MM.1S (cell line): ENCODE results near the gene OR2V2.

Experiments
- DNase-seq: peaks from one replicate; pipeline ENCODE4 v3.0.0-alpha.2; 2015
- H2AFZ ChIP-seq: fragments of 300-600 bp; sonication (generic); 2 replicates; pipeline ENCODE4 v1.6.0; 2016; ENCODE audit warnings: antibody characterized with exemption, low read length
- H3F3A ChIP-seq: fragments of 300-600 bp; sonication (generic); 2 replicates; pipeline ENCODE4 v1.6.1; 2016; ENCODE audit warnings: mild to moderate bottlenecking, antibody characterized with exemption, low read length, moderate library complexity, mixed read lengths; ENCODE audit not compliant: insufficient read depth
- H3K27ac ChIP-seq: fragments of 300-600 bp; sonication (generic); 2 replicates; pipeline ENCODE4 v1.5.1; 2016; ENCODE audit warnings: mild to moderate bottlenecking, low read length
- H3K27me3 ChIP-seq: fragments of 300-600 bp; sonication (generic); replicated peaks from 2 replicates; pipeline ENCODE4 v1.6.0; 2016; ENCODE audit warnings: low read length; ENCODE audit not compliant: insufficient read depth
- H3K36me3 ChIP-seq: fragments of 300-600 bp; sonication (generic); replicated peaks from 2 replicates; pipeline ENCODE4 v1.6.1; 2016; ENCODE audit warnings: mild to moderate bottlenecking, low read length, mixed read lengths; ENCODE audit not compliant: insufficient read depth
- H3K4me1 ChIP-seq: fragments of 300-600 bp; sonication (generic); 2 replicates; pipeline ENCODE4 v1.6.1; 2016; ENCODE audit warnings: low read length, mixed read lengths
- H3K4me2 ChIP-seq: fragments of 300-600 bp; sonication (generic); 2 replicates; pipeline ENCODE4 v1.6.0; 2016; ENCODE audit warnings: low read depth, low read length
- H3K4me3 ChIP-seq: fragments of 300-600 bp; sonication (generic); 2 replicates; pipeline ENCODE4 v1.5.1; 2016; ENCODE audit warnings: low read length, mixed read lengths
- H3K79me2 ChIP-seq: fragments of 300-600 bp; sonication (generic); 2 replicates; pipeline ENCODE4 v1.6.1; 2016; ENCODE audit warnings: mixed run types, low read length, mixed read lengths
- H3K9ac ChIP-seq: fragments of 300-600 bp; sonication (generic); 2 replicates; pipeline ENCODE4 v1.6.1; 2016; ENCODE audit warnings: low read length, mixed read lengths
- H3K9me2 ChIP-seq: fragments of 300-600 bp; sonication (generic); replicated peaks from 2 replicates; pipeline ENCODE4 v1.6.1; 2016; ENCODE audit warnings: mild to moderate bottlenecking, low read length, mixed read lengths; ENCODE audit not compliant: insufficient read depth
- H3K9me3 ChIP-seq: fragments of 300-600 bp; sonication (generic); replicated peaks from 2 replicates; pipeline ENCODE4 v1.6.1; 2016; ENCODE audit warnings: mild to moderate bottlenecking, low read length, mixed read lengths; ENCODE audit not compliant: insufficient read depth
- H4K20me1 ChIP-seq: fragments of 300-600 bp; sonication (generic); 2 replicates; pipeline ENCODE4 v1.6.1; 2016; ENCODE audit warnings: mild to moderate bottlenecking, low read length, moderate library complexity, mixed read lengths; ENCODE audit not compliant: insufficient read depth
- EZH2 ChIP-seq: fragments of 300-600 bp; sonication (generic); optimal IDR thresholded peaks from 2 replicates; pipeline ENCODE3; 2017; ENCODE audit warnings: low read depth, mild to moderate bottlenecking, antibody characterized with exemption, low read length, mixed read lengths
- EZH2phosphoT487 ChIP-seq: fragments of 300-600 bp; sonication (generic); IDR thresholded peaks from 2 replicates; pipeline ENCODE4 v1.6.1; 2018; ENCODE audit warnings: antibody characterized with exemption, low read length
- TF ChIP-seq, protein P1 (sequence below): fragments of 300-600 bp; sonication (generic); IDR thresholded peaks from 2 replicates; pipeline ENCODE4 v1.5.1; 2016; ENCODE audit warnings: antibody characterized with exemption, low read length, mixed read lengths

The OR2V2 gene

DNA sequence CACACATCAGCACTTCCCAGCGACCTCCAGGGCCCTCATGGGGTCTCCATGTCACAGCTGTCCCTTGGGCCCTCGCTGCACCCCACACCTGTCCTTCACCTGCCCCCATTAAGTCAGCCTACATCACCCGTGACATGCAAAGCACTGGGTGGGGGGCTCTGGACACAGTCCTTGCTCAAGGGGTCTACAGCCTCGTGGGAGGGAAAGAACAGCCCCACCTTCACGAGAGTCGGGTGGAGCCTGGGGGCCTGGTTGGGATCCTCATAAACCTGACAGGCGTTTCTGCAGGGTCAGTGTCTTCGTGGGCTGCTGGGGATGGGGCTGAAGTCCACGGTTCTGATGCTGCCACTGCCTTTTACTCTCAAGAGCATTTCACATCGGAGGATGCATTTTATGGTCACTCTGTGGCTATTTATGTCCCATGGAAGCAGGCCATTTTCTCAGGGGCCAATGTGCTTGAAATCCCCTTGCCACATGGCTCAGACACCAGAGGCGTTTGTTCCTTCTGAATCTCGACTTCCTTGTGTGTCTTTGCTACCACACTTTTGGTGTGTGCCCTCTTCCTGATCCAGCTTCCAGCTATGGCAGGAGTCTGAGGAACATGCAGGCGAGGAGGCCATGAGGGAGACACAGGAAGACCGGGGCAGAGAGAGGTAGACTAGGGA lies 16.4 kb upstream of the OR2V2 start, which contains the start of gene OR2V1:
OR2V1 (minus strand) TSS at position 338 of the 665 bp plus-strand sequence. CDS start 5,865 bp downstream, outside the sequence.
- Histone ChIP-seq H3K9me3 (no peaks in the 10 kb centered on the region), H3F3A (no peaks in the 10 kb centered on the region), H4K20me1 (no peaks in the 10 kb centered on the region), H3K79me2 (no peaks in the 10 kb centered on the region), H3K9ac (no peak within 1 kb of the TSS), H3K4me3 (no peak within 1 kb of the TSS), H3K4me1 (0 out of 2 replicates have a peak, but pooled peaks cover 4% of the 10 kb centered on the region), H3K27ac (no peak within 1 kb of the TSS), H3K36me3 (no peaks in the 10 kb centered on the region), H2AFZ (no peak within 1 kb of the TSS), H3K27me3 (peaks cover 25% of the 10 kb centered on the region; the same call in 1 of the 2 replicates), H3K4me2 (no peak within 1 kb of the TSS), H3K9me2 (no peaks in the 10 kb centered on the region)
- TF ChIP-seq EZH2, result no peak
- TF ChIP-seq EZH2phosphoT487, result no peak
- TF ChIP-seq, protein P1, sequence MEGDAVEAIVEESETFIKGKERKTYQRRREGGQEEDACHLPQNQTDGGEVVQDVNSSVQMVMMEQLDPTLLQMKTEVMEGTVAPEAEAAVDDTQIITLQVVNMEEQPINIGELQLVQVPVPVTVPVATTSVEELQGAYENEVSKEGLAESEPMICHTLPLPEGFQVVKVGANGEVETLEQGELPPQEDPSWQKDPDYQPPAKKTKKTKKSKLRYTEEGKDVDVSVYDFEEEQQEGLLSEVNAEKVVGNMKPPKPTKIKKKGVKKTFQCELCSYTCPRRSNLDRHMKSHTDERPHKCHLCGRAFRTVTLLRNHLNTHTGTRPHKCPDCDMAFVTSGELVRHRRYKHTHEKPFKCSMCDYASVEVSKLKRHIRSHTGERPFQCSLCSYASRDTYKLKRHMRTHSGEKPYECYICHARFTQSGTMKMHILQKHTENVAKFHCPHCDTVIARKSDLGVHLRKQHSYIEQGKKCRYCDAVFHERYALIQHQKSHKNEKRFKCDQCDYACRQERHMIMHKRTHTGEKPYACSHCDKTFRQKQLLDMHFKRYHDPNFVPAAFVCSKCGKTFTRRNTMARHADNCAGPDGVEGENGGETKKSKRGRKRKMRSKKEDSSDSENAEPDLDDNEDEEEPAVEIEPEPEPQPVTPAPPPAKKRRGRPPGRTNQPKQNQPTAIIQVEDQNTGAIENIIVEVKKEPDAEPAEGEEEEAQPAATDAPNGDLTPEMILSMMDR, result no peak
- DNase-seq, result no peak

DNA sequence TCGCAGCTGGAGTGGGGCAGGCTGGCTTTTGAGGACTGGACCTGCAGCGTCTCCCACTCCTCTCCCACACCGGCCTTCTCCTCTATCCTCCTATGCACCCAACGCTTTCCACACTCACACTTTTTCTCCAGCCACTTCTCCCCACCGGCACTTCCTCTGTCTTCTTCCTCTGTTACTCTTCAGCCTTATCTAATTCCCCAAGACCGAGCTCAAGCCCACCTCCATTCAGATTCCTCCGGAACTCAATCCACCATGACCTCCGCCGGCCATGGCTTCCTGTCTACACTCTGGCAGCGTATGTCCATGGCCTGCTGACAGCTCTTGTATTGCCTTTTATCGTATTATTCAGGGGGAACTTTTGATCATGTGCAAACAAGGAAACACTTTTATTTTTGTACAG lies 15.9 kb upstream of the OR2V2 start:
- Histone ChIP-seq H3K27ac (no peak overlapping the region), H3K36me3 (no peaks in the 10 kb centered on the region), H3K4me3 (no peak overlapping the region), H3K4me1 (0 out of 2 replicates have a peak, but pooled peaks cover 4% of the 10 kb centered on the region), H3K9me3 (no peaks in the 10 kb centered on the region), H3K79me2 (no peaks in the 10 kb centered on the region), H3F3A (no peaks in the 10 kb centered on the region), H3K4me2 (no peak overlapping the region), H3K9me2 (no peaks in the 10 kb centered on the region), H3K27me3 (peaks cover 24% of the 10 kb centered on the region; the same call in 1 of the 2 replicates), H2AFZ (no peak overlapping the region), H4K20me1 (no peaks in the 10 kb centered on the region), H3K9ac (no peak overlapping the region)
- no peak for DNase-seq
- TF ChIP-seq, protein P1, result no peak
- no peak for TF ChIP-seq EZH2
- TF ChIP-seq EZH2phosphoT487, result no peak

DNA sequence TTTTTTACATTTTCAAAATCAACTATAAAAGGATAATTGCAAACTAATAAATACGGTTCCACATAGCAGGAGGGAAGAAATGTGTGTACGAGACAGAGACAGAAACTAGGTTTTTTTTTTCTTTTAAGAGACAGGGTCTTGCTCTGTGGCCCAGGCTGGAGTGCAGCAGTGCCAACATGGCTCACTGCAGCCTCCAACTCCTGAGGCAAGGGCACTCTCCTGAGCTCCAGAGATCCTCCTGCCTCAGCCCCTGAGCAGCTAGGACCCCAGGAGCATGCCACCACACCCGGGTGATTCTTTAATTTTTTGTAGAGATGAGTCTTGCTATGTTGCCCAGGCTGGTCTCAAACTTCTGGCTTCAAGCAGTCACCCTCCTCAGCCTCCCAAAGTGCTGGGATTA lies 14.3 kb upstream of the OR2V2 start:
- no peak overlapping the region for H3K9ac ChIP-seq

More for the DNA sequence above, 14.3 kb upstream of the OR2V2 start:
- Histone ChIP-seq H3K4me1 (0 out of 2 replicates have a peak, but pooled peaks cover 4% of the 10 kb centered on the region), H3K4me3 (no peak overlapping the region), H3K9me3 (no peaks in the 10 kb centered on the region), H3K79me2 (no peaks in the 10 kb centered on the region), H3K27me3 (peaks cover 16% of the 10 kb centered on the region; the same call in 1 of the 2 replicates), H3K4me2 (no peak overlapping the region), H2AFZ (no peak overlapping the region), H4K20me1 (no peaks in the 10 kb centered on the region), H3F3A (no peaks in the 10 kb centered on the region), H3K9me2 (no peaks in the 10 kb centered on the region), H3K36me3 (no peaks in the 10 kb centered on the region), H3K27ac (no peak overlapping the region)
- TF ChIP-seq, protein P1, result no peak
- no peak for DNase-seq
